Tibial nerve (tissue), 3 donors: ENCODE data around the gene RAB36.

ENCODE experiments used
- POLR2A ChIP-seq, 2 donors: fragments of 450-650 bp; IDR thresholded peaks; one replicate each; pipeline ENCODE4 v1.6.1; 2017; ENCODE audit warnings: antibody characterized with exemption in 2 of 2, mild to moderate bottlenecking in 2 of 2, moderate library complexity in 2 of 2
- TF ChIP-seq, protein P1 (sequence below), 5 experiments: fragments of 200-600 bp in 3 of 5; fragments of 450-650 bp in 2 of 5; sonication (generic) in 3 of 5; IDR thresholded peaks; one replicate each; pipeline ENCODE4 v1.5.1; 2016 to 2019; ENCODE audit warnings: antibody characterized with exemption in 5 of 5, mild to moderate bottlenecking in 3 of 5, moderate library complexity in 2 of 5

DNA sequence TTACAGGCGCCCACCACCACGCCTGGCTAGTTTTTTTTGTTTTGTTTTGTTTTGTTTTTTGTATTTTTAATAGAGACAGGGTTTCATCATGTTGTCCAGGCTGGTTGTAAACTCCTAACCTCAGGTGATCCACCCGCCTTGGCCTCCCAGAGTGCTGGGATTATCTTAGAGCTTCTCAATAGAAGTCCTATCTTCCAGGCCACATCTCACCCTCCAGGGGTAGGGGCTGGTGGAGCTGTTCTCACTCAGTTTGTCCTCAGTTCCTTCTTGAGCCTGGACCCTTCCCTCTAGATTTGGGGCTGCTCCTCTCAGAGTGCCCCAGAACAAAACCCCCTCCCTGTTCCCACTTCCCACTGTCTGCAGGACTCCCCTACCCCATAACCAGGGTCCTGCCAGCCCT lies 66.3 kb downstream of the RAB36 start:
- TF ChIP-seq, protein P1, sequence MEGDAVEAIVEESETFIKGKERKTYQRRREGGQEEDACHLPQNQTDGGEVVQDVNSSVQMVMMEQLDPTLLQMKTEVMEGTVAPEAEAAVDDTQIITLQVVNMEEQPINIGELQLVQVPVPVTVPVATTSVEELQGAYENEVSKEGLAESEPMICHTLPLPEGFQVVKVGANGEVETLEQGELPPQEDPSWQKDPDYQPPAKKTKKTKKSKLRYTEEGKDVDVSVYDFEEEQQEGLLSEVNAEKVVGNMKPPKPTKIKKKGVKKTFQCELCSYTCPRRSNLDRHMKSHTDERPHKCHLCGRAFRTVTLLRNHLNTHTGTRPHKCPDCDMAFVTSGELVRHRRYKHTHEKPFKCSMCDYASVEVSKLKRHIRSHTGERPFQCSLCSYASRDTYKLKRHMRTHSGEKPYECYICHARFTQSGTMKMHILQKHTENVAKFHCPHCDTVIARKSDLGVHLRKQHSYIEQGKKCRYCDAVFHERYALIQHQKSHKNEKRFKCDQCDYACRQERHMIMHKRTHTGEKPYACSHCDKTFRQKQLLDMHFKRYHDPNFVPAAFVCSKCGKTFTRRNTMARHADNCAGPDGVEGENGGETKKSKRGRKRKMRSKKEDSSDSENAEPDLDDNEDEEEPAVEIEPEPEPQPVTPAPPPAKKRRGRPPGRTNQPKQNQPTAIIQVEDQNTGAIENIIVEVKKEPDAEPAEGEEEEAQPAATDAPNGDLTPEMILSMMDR (IDR thresholded peaks at IDR 0.05): no peak
- TF ChIP-seq POLR2A (IDR thresholded peaks at IDR 0.05): no peak
